GM13976 (cell line): ENCODE results near the gene KCNT2.

Source experiments
- DNase-seq: peaks from one replicate; pipeline ENCODE4 v3.0.0; 2012; ENCODE audit warnings: low spot score
- CTCF ChIP-seq: IDR thresholded peaks from 2 replicates; pipeline ENCODE4 v1.5.1; 2012; ENCODE audit warnings: borderline replicate concordance, mild to moderate bottlenecking; ENCODE audit not compliant: insufficient read depth; ENCODE audit errors: extremely low read depth, missing control alignments, control extremely low read depth
- in situ Hi-C: fragments of 300-500 bp; cut with MboI; formaldehyde crosslinking; loops from one replicate; pipeline ENCODE4 v1.12.0; 2022; ENCODE audit warnings: low sequenced_read_pairs, mixed read lengths, inconsistent platforms; ENCODE audit not compliant: unreplicated experiment

KCNT2 gene

DNA sequence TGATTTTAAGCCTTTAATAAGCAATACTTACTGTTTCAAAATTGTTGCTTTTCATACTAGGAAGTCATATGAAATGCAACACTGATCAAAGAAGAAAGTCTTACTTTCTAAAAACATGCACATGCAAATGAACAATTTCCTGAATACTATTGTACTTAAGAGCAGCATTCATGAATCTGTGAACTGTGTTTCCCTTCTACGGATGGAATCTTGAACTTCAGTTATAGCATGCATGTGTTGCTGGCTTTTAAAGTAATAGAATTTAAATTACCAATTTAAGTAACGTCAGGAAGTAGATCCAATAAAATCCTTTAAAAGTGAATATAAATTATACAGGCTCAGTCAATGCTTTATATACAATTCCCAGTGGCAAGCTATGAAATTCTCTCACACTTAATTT lies 348.9 kb downstream of the KCNT2 start:
- in situ Hi-C loops: no loop called here
- no peak for TF ChIP-seq CTCF
- DNase-seq: no peak

GRCh38 chr1:196255762-196256161 lies 352.5 kb downstream of the KCNT2 start:
- in situ Hi-C loops: no loop called here
- no peak for DNase-seq
- TF ChIP-seq CTCF: no peak

DNA sequence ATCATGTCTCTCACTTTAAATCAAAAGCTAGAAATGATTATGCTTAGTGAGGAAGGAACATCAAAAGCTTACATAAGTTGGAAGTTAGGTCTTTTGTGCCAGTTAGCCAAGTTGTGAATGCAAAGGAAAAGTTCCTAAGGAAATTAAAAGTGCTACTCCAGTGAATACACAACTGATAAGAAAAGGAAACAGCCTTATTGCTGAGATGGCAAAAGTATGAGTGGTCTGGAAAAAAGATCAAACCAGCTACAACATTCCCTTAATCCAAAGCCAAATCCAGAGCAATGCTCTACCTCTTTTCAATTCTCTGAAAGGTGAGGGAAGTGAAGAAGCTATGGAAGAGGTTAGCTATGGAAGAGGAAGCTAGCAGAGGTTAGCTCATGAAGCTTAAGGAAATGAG lies 378.7 kb downstream of the KCNT2 start:
- DNase-seq: no peak
- TF ChIP-seq CTCF: no peak
- in situ Hi-C loops: no loop called here

- DNase-seq: no peak
- in situ Hi-C loops: no loop called here
- TF ChIP-seq CTCF: no peak
Observed at GRCh38 chr1:196214866-196215265, 393.4 kb downstream of the KCNT2 start.

DNA sequence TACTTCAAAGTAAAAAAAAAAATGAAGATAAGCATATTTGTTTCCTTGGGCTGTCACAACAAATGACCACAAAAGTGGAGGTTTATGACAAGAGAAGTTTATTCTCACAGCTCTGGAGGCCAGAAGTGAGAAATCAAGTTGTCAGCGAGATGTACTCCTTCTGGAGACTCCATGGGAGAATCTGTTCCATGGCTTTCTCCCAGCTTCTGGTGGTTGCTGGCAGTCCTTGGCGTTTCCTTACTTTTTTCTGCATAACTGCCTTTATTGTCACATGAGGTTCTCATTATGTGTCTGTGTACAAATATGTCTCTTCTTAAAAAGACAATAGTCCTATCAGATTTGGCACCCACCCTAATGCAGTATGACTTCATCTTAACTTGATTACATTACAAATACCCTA lies 398.3 kb downstream of the KCNT2 start:
- in situ Hi-C loops: no loop called here
- no peak for TF ChIP-seq CTCF
- DNase-seq: no peak

GRCh38 chr1:196209265-196209664 lies 399.0 kb downstream of the KCNT2 start:
- DNase-seq: no peak
- in situ Hi-C loops: no loop called here
- no peak for TF ChIP-seq CTCF
